ENCODE measurements around the gene ARHGEF38.

The ARHGEF38 gene

DNA sequence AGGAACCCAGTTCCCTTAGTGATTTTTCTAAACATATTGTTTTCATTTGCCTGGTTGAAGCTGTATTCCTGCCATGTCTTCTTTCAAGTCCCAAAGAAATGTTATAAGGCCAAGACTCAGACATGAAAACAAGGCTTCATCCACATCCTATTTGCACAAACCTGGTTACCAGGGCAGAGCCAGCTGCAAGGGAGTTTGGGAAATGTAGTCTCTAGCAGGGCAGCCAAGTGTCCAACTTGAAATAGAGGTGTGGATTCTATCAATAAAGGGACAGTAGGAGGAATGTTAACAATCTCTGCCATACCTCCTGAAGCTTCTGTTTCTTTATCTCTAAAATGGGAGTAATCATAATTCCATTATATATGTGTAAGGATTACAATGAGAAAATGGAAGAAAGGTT is 99.5 kb downstream of the ARHGEF38 start:
- no peak for TF ChIP-seq ZFX (IDR thresholded peaks at IDR 0.05)
- TF ChIP-seq, protein P1, sequence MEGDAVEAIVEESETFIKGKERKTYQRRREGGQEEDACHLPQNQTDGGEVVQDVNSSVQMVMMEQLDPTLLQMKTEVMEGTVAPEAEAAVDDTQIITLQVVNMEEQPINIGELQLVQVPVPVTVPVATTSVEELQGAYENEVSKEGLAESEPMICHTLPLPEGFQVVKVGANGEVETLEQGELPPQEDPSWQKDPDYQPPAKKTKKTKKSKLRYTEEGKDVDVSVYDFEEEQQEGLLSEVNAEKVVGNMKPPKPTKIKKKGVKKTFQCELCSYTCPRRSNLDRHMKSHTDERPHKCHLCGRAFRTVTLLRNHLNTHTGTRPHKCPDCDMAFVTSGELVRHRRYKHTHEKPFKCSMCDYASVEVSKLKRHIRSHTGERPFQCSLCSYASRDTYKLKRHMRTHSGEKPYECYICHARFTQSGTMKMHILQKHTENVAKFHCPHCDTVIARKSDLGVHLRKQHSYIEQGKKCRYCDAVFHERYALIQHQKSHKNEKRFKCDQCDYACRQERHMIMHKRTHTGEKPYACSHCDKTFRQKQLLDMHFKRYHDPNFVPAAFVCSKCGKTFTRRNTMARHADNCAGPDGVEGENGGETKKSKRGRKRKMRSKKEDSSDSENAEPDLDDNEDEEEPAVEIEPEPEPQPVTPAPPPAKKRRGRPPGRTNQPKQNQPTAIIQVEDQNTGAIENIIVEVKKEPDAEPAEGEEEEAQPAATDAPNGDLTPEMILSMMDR (conservative IDR thresholded peaks at IDR 0.05), result no peak
- no peak overlapping the region for H3K27ac ChIP-seq

DNA sequence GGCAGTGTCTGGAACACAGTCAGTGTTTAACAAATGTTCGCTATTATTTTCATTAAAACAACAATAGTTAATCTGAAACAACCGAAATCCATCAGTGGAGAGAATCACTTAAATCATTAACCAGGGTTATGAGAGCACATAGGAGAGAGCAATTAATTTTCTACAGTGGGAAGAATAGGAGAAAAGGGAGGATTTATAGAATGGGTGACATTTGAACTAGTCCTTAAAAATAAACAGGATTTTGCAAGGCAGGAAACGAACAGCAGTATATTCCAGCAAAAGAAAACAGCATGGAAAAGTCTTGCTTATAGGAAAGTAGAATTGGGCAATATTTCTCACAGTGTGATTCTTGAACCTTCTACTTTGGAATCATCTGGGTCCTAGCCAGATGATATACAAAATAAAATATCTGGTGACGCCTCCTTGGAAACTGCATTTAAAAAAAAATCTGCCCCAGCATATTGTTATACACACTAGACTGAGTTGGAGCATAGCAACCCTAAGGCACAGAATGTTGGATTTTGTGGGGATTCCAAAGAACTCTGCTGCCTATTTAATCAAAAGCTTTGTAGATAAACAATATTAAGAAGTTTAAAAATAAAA is 100.0 kb downstream of the ARHGEF38 start:
- TF ChIP-seq, protein P1 (conservative IDR thresholded peaks at IDR 0.05), result no peak
- TF ChIP-seq ZFX (IDR thresholded peaks at IDR 0.05), result no peak
- H3K27ac ChIP-seq, result no peak overlapping the region

DNA sequence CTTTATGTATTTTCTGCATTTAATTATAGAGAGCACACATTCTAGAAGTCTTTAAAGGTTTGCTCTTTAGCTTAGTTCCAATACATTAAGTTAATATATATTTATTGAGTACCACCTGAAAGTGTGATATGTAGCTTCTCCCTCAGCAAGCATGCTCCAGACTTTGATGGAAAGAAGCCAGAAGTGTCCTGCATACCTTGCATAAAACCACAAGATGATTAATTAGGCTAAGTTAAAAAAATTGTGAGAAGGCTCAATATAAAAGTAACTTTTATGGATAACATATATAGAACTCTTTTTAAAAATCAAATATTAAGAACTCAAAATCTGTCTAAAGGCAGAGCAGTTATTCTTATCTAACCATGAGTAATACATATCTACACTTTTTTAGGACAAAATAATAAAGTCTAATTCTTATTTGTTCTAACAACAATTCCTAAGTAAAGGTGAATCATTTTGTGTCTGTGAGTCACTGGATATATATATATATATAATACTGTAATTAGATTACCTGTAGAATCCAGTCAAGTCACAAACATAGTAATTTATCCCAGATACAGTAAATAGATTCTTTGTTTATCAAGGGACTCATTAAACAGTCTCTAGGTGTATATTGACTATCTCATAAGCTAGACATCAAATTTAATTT is 104.8 kb downstream of the ARHGEF38 start:
- H3K27ac ChIP-seq, result no peak overlapping the region
- TF ChIP-seq, protein P1 (conservative IDR thresholded peaks at IDR 0.05), result no peak
- no peak for TF ChIP-seq ZFX (IDR thresholded peaks at IDR 0.05)

DNA sequence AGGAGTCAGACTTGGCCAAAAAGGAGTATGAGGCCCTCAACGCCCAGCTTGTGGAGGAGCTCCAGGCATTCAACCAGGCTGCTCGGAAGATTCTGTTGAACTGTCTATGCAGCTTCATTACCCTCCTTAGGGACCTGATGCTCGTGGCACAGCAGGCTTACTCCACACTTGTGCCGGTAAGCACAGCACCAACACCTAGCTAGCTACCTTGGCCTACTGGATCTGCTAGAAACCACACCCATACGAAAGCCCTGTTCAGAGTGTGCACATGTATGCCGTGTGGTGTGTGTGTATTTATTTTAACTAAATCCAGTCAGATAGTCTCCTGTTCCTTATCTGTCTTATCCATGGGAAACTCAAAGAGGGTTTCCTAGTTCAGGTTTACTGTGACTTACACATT is 106.8 kb downstream of the ARHGEF38 start:
- H3K27ac ChIP-seq, result no peak overlapping the region
- TF ChIP-seq, protein P1 (conservative IDR thresholded peaks at IDR 0.05), result no peak
- no peak for TF ChIP-seq ZFX (IDR thresholded peaks at IDR 0.05)

DNA sequence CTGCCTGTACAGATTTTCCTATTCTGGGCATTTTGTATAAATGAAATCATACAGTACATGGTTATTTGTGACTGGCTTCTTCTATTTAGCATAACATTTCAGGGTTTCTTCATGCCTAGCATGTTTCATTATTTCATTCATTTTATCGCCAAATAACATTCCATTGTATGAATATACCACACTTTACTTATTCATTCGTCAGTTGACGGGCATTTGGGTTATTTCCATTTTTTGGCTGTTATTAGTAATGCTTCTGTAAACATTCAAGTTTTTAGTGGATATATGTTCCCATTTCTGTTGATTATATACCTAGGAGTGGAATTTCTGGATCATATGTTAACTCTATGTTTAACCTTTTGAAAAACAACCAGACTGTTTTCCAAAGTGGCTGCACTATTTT is 108.6 kb downstream of the ARHGEF38 start:
- H3K27ac ChIP-seq, result no peak overlapping the region
- TF ChIP-seq, protein P1 (conservative IDR thresholded peaks at IDR 0.05), result no peak
- no peak for TF ChIP-seq ZFX (IDR thresholded peaks at IDR 0.05)

DNA sequence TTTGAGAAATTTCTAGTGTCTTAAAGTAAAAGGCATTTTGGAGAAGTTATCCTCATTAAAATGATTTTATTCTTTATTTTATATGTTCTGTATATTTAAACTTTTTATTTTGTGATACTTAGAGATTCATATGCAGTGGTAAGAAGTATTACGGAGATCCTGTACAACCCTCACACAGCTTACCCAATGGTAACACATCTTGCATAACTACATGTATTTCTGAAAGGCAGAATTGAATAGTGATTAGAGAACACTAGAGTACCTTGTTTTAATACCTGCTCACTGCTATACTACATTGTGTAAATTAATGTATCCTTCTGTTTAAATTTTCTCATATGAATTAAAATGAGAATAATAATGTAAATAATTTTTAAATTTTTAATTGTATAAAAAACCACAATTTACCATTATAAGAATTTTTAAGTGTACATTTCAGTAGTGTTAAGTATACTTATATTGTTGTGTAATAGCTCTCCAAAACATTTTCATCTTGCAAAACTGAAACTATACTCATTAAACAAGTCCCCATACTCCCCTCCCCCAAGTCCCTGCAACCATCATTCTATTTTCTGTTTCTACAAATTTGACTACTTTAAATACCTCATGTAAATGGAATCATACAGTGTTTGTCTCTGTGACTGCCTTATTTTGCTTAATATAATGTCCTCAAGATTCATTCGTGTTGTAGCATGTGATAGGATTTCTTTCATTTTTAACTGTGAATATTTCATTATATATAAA is 110.7 kb downstream of the ARHGEF38 start:
- TF ChIP-seq ZFX (IDR thresholded peaks at IDR 0.05), result no peak
- TF ChIP-seq, protein P1 (conservative IDR thresholded peaks at IDR 0.05), result no peak
- no peak overlapping the region for H3K27ac ChIP-seq

DNA sequence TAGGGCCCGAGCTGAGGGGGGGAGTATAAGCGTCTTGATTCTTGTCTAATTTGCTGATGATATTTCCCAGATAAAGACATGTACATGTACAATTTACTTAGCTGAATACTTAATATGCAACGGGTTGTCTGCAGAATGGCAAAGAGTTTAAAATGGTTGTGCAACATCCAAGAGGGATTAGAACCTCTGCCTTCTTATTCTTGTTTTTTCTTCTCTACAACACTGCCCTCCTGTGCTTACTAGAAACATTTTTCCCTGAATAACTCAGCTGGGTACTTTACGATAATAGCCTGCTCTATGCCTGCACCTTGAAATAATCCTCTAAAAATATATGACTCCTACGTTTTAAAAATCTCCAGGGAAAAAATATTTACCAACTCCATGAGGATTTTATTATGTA is 114.3 kb downstream of the ARHGEF38 start:
- no peak overlapping the region for H3K27ac ChIP-seq
- TF ChIP-seq ZFX (IDR thresholded peaks at IDR 0.05), result no peak
- TF ChIP-seq, protein P1 (conservative IDR thresholded peaks at IDR 0.05), result peak; percentile 44

Data from C4-2B (cell line).